Measurements from ENCODE around the gene TUBA4B. TPM values are rescaled to one million over a fixed set of nuclear protein-coding genes. Genes with fewer than 3 reads are reported as not detected.

Gene TUBA4B
- total and polyA plus RNA-seq, 2 of the 4 experiments (the other 2 are of a cell fraction), result not detected

- H3K27me3 ChIP-seq (ENCODE audit: control insufficient read depth, insufficient read depth, low read length), result peaks cover 9% of the 10 kb centered on the region
- in situ Hi-C loops (cut with MboI; ENCODE audit: low sequenced_read_pairs), result no loop called here
- peaks cover 9% of the 10 kb centered on the region for H3K9me1 ChIP-seq (ENCODE audit: insufficient read depth, low read length)
- H3K4me3 ChIP-seq (ENCODE audit: insufficient read depth, low read depth, low read length), result no peak overlapping the region
- H3K4ac ChIP-seq (ENCODE audit: low read depth, low read length), result no peak overlapping the region
- ChIA-PET POLR2A (ENCODE audit: unreplicated experiment) (no interaction called here), CTCF (no interaction called here)
- no peak overlapping the region for H2AFZ ChIP-seq (replicated peaks; ENCODE audit: low read length, poor library complexity)
- no peak overlapping the region for H4K5ac ChIP-seq (ENCODE audit: low read depth, low read length)
- no peak overlapping the region for H3K23ac ChIP-seq (ENCODE audit: low read depth, low read length)
- H3K14ac ChIP-seq (replicated peaks; ENCODE audit: low read depth, low read length), result no peak overlapping the region
- 100% methylated on average over 1 of the region's 4 CpGs; no CpG with 5 or more reads in 1 of the 2 experiments for WGBS, 2 experiments (ENCODE audit: extremely low coverage in 2 of 2, insufficient read length in 1 of 2)
- peaks cover 10% of the 10 kb centered on the region for H3K4me1 ChIP-seq (ENCODE audit: control insufficient read depth, insufficient read depth, low read length)
- no peaks in the 10 kb centered on the region for H3K9me3 ChIP-seq (ENCODE audit: control insufficient read depth, insufficient read depth, low read length)
- no peak overlapping the region for H4K91ac ChIP-seq (ENCODE audit: insufficient read depth, low read depth, low read length)
- no peaks in the 10 kb centered on the region for H3K36me3 ChIP-seq (ENCODE audit: control insufficient read depth, insufficient read depth, low read length)
- H2AK9ac ChIP-seq (replicated peaks; ENCODE audit: low read depth, low read length, poor library complexity), result peak overlapping the region; percentile 40
- dilution Hi-C loops (cut with HindIII; ENCODE audit: low sequenced_read_pairs, unreplicated experiment), result no loop called here
- BruUV-seq (replicated peaks), result no TSS peak
- no peak for DNase-seq
- H3K27ac ChIP-seq (ENCODE audit: insufficient read depth, low read length), result no peak overlapping the region
- no peak overlapping the region for H3K18ac ChIP-seq (ENCODE audit: low read depth, low read length)
- H2BK15ac ChIP-seq (ENCODE audit: low read depth, low read length), result no peak overlapping the region
- H3K4me2 ChIP-seq (ENCODE audit: low read depth, low read length), result no peak overlapping the region
- TF ChIP-seq RCOR1 (IDR thresholded peaks at IDR 0.05; ENCODE audit: insufficient replicate concordance, low read length) (no peak), ELK1 (IDR thresholded peaks at IDR 0.05; ENCODE audit: borderline replicate concordance, low read depth, low read length) (no peak)
- no peak for ATAC-seq (ENCODE audit: low read depth)
- H3K79me1 ChIP-seq (ENCODE audit: low read depth in 1 of 2, low read length in 2 of 2), result no peaks in the 10 kb centered on the region
- H3K56ac ChIP-seq (ENCODE audit: extremely low read depth, insufficient read depth, low read length), result no peak overlapping the region
- no peaks in the 10 kb centered on the region for H4K20me1 ChIP-seq (ENCODE audit: insufficient read depth, low read length)
- H2AK5ac ChIP-seq (ENCODE audit: low read depth, low read length), result 0 out of 2 replicates have a peak overlapping the region, but pooled peaks have one; percentile 15
- intact Hi-C loops (cut with micrococcal nuclease), result no loop called here
- no peak overlapping the region for H2BK5ac ChIP-seq (ENCODE audit: low read depth, low read length, poor library complexity, severe bottlenecking)
- no peak overlapping the region for H3K9ac ChIP-seq (ENCODE audit: low read depth, low read length)
- no peak overlapping the region for H2BK120ac ChIP-seq (ENCODE audit: low read depth, low read length)
- no peak overlapping the region for H4K8ac ChIP-seq (ENCODE audit: low read depth in 2 of 2, low read length in 2 of 2)
- no peak overlapping the region for H2BK20ac ChIP-seq (ENCODE audit: low read depth, low read length)
Measured at GRCh38 chr2:219272356-219272755, 19.3 kb downstream of the TUBA4B start.
